ENCODE measurements around the gene GDPGP1.
"Not testable (repeated sequence)": the region's sequence is repeated elsewhere in the genome, so short reads cannot be mapped to it uniquely, and the experiment has no call there.

Gene GDPGP1

DNA sequence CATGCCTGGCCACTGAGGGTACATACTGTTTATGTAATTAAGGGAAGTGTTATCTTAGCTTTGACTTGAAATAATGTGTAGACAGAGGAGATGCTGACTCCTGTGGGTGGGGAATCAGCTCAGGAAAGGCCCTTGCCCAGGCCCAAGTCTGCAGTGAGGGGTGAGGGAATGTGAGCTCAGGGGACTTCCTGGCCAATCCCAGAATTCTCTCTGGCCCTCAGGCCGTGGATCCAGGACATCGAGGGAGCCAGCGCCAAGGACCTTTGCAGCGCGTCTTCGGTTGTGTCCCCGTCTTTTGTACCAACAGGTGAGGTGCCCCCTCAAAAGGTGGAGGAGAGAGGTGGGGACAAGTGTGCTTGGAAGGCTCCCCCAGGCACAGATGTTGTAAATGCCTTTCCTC lies 6.7 kb upstream of the GDPGP1 start:
- DNase-seq = no peak

DNA sequence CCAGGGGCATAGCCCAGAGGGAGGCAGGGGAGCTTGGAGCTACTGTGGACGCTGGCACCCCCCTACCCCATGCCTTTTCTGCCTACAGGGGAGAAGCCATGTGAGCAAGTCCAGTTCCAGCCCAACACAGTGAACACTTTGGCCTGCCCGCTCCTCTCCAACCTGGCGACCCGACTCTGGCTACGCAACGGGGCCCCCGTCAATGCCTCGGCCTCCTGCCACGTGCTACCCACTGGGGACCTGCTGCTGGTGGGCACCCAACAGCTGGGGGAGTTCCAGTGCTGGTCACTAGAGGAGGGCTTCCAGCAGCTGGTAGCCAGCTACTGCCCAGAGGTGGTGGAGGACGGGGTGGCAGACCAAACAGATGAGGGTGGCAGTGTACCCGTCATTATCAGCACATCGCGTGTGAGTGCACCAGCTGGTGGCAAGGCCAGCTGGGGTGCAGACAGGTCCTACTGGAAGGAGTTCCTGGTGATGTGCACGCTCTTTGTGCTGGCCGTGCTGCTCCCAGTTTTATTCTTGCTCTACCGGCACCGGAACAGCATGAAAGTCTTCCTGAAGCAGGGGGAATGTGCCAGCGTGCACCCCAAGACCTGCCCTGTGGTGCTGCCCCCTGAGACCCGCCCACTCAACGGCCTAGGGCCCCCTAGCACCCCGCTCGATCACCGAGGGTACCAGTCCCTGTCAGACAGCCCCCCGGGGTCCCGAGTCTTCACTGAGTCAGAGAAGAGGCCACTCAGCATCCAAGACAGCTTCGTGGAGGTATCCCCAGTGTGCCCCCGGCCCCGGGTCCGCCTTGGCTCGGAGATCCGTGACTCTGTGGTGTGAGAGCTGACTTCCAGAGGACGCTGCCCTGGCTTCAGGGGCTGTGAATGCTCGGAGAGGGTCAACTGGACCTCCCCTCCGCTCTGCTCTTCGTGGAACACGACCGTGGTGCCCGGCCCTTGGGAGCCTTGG lies 5.9 kb upstream of the GDPGP1 start:
- DNase-seq = no peak

- DNase-seq = no peak
Observed at GRCh38 chr15:90228960-90229359, 5.0 kb upstream of the GDPGP1 start.

GRCh38 chr15:90230071-90230494 lies 3.9 kb upstream of the GDPGP1 start:
- no peak for DNase-seq

DNA sequence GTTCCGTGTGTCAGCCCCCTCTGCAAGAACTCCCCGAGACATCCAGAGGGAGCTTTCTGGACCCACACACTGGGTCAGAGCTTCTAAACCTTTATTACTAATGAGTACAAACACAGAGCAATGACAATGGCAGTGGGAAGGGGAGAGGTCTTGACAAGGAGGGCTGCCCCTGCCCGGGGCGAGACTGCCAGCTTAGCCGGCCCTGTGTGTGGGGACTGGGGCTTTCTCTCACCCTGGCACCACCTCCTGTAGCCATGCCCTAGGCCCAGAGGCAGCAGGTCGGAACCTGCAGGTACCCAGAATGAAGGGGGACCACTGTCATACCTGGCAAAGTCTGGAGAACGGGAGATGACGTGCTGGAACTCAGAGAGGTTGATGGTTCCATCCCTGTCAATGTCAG lies 3.4 kb upstream of the GDPGP1 start:
- DNase-seq = no peak

DNA sequence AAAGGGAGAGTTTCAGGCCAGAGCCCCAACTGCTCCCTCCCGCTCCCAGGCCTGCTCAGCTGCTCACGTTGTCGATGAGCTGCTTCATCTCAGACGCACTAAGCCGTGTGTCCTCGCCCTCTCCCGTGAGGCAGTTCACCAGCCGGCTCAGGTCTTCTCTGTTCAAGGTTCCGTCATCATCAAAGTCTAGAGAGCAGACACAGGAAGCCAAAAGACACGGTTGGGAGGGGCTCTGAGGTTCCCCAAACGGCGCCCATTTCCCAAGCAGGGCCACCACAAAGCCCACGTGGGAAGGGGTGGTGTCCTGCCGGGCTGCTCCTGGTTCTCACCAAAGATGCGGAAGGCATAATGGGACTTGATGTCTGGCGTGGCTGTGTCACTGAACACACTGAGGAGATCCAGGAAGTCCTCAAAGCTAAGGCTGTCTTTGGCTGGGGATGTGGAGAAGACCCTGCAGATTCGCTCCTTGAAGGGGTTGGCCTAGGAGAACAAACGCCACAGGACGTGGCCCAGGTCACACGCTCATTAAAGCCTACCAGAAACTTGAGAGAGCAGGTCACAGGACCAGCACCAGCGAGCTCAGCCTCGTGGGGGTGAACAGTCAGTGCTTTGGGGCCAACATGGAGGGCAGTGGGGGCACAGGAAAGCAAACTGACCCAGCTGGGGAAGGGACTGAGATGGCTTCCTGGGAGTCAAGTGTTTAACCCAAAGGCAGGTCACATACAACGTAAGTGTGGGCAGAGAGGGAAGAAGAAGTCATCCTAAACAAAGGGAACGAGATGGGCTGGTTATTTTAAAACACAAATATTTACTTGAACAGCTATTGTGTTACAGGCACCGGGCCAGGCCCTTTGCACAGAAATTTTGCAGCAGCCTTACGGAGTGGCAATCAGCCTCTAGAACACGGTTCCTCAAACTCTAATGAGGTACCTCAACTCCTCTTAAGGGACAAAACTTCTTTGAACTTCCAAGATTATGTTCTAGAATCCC lies 2.7 kb upstream of the GDPGP1 start:
- no peak for DNase-seq

DNA sequence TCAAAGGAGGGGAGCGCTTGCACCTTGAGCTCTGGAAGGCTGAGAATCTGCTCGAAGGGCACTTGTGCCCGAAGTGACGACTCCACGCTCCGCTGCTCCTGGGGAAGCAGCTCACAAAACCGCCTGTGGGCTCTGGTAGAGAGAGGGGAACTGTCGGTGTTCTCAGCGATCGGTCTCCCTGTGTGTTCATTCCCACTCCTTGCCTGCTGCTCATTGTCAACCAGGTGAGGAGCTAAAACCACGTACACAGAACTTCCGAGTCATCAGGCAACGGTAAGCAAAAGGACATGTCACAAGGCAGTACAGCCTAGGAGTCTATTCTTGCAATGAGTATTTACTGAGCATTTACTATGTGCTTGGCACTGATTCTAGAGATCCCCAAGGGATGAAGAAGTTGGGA lies 1.8 kb upstream of the GDPGP1 start:
- DNase-seq = no peak

DNA sequence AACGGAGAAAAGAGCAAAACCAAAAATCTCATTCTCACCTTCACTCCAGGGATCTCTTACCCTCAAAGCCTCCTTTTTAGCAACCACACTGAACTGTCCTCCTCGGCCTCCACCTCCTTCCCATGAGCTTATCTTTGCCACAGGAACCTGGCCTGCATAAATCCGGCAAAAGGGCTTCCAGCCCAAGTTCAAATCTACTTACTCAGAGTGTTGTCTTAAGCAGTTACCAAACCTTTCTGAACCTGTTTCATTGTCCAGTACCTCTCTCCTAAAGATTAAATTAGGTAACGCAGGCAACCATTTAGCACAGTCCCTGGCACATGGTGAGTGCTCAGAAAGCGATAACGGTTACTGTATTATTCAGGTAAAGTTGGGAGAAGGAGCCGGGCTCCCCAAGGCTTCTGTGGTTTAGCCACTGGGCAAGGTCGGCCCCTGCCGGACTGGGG lies 1.0 kb upstream of the GDPGP1 start:
- no peak for DNase-seq

DNA sequence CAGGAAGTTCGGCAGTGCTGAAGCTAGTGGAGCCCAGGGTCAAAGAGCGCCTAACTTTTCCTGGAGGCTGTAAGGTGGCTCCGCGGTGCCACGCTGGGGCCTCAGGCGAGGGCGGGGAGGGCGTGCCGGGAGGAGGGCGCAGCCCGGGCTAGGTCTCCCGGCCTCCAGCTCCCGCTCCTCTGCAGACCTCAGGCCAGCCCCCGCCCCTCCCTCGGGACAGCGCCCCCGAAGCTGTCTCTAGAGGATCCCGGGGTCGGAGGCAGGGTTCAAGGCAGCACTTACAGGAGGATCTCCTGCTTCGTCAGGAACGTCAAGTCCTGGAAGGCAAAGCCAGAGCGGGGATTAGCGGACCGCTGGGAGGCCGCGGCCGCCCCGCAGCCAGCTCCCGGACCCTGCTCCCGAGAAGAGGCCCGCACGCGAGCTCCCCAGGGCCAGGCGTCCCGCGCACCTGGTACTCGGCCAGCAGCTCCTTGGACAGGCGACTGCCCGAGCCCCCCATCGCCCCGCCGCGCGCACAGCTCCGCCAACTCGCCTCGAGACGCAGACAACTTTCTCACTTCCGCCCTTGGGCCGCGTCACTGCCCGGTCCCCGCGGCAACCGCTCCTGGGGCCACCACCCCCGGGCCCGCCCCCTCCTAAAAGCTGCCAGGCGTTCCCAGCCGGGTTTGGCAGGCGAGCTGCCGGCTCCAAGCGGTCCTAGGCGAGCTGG lies 468 bp upstream of the GDPGP1 start, which contains the start of gene CIB1:
CIB1 (minus strand) TSS at position 555 of the 709 bp plus-strand sequence; CDS start at position 499, 56 bp downstream.
- DNase-seq = peak; percentile 66

DNA sequence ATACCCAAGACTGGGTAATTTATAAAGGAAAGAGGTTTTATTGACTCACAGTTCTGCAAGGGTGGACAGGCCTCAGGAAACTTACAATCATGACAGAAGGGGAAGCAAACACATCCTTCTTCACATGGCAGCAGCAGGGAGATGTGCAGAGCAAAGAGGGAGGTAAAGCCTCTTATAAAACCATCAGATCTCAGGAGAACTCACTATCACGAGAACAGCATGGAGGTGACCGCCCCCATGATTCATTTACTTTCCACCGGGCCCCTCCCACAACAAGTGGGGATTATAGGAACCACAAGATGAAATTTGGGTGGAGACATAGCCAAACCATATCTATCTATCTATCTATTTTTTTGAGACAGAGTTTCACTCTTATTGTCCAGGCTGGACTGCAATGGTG lies 5.4 kb downstream of the GDPGP1 start:
- no peak for DNase-seq

DNA sequence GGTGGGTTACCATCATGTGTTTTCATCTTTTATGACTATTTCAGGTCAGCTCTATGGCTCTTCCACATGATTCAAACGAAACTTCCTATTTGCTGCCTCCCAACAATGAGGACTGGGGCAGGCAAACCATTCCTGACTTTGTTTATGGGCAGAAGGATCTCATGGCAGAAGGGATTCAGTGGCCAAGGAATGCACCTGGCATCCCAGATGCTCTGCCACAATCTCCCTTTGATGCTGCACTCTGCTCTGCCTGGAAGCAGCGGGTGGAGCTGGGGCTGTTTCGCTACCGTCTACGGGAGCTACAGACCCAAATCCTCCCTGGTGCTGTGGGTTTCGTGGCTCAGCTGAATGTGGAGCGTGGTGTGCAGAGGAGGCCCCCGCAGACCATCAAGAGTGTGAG lies 6.8 kb downstream of the GDPGP1 start:
- DNase-seq = no peak

GRCh38 chr15:90241343-90242192 lies 7.6 kb downstream of the GDPGP1 start:
- no peak for DNase-seq

GRCh38 chr15:90243943-90244639 lies 10.1 kb downstream of the GDPGP1 start:
- DNase-seq = no peak

- no peak for DNase-seq
Observed at GRCh38 chr15:90248789-90249202, 14.8 kb downstream of the GDPGP1 start.

- DNase-seq = peak; percentile 50
Observed at GRCh38 chr15:90249203-90249863, 15.3 kb downstream of the GDPGP1 start, which contains the start of gene TTLL13. TTLL13 (plus strand) TSS chr15:90249556; CDS start chr15:90250631, 1,075 bp downstream.

DNA sequence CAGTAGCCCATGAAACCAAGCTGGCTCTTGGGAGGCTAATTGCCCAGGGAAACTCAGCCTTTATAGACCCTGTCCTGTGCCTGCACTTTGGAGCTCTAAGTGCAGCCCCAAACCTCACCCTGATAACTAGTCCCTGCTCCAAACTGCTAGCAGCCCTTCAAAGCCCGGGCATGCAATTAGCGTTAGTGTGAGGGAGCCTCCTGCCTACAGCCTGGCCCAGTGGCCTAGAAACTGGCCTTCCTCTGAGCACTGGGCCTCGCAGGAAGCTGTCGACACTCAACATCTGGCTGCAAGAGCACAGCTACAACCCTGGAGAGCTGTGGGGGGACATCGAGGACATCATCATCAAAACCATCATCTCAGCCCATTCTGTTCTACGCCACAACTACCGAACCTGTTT lies 23.8 kb downstream of the GDPGP1 start:
- no peak for DNase-seq

DNA sequence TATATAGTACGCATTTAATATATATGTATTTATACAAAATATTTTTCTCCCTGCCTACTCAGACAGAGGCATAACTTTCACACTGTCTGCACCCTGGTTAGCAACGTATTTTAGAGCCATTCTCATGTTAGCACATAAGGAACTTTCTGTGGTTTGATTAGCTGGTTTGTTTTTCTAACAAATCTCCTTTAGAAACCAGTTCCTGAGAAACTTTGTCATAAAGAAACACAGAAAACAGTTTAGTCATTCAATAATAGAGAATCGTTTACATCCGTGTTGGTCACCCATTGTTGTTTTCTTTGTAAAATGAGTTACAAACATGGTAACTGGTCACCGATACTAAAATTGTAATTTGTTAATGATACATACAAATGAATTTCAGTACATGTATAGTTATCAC lies 25.5 kb downstream of the GDPGP1 start:
- DNase-seq = no peak

GRCh38 chr15:90260731-90261130 lies 26.7 kb downstream of the GDPGP1 start:
- not testable (repeated sequence) for DNase-seq

DNA sequence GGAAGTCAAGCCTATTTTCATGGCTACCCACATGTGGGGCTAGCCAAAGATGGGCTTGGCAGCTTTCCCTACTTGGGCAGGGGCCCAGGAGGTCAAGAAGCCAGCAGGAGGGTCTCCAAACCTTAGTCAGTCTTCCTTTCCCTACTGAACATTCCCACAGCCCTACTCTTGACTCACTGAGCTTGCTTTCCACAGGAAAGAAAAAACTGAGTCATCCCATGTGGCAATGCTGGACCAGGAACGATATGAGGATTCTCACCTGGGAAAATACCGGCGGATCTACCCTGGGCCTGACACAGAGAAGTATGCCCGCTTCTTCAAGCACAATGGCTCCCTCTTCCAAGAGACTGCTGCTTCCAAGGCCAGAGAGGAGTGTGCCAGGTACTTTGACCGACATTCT lies 27.8 kb downstream of the GDPGP1 start:
- DNase-seq = no peak

- DNase-seq = no peak
Observed at GRCh38 chr15:90262426-90262825, 28.4 kb downstream of the GDPGP1 start.
